ENCODE results near the gene B3GAT1.

Gene B3GAT1

DNA sequence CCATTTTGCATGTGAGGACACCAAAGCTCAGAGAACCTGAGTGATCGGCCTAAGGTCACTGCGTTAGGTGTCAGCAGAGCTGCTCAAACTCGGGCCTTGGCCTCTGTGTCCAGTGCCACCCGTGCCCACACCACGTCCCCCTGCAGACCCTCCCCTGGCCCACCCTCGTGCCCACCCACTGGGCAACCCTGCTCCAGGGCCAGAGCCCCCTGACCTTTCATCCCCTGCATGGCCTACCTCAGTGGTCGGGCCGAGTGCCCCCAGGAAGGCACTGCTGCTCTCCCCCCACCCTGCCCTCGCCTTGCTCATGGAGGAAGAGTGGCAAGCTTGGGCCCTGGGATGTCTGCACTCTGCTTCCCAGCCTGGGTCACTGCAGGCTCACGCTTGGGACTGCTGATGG lies 17.7 kb downstream of the B3GAT1 start:
- FAIRE-seq (no peak), DNase-seq (ENCODE audit: insufficient read length, low spot score) (no peak)

DNA sequence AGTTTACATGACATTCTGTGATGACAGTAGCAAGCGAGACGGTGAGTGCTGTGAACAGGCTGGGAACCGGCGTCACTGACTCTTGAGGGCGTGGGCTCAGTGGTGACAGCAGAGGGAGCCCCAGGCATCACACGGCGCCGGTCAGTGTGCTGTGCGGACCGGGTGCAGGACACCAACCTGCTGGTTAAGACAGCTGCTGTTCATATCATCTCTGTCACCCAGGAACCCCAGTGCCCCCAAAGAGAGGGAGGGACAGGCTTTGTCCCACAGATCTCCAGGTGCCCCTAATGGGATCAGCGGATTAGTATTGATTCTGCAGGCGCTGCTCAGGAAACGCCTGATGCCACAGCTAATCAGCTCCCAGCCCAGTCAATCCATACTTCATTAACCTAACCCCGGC lies 18.4 kb downstream of the B3GAT1 start:
- FAIRE-seq: no peak
- no peak for DNase-seq (ENCODE audit: insufficient read length, low spot score)

DNA sequence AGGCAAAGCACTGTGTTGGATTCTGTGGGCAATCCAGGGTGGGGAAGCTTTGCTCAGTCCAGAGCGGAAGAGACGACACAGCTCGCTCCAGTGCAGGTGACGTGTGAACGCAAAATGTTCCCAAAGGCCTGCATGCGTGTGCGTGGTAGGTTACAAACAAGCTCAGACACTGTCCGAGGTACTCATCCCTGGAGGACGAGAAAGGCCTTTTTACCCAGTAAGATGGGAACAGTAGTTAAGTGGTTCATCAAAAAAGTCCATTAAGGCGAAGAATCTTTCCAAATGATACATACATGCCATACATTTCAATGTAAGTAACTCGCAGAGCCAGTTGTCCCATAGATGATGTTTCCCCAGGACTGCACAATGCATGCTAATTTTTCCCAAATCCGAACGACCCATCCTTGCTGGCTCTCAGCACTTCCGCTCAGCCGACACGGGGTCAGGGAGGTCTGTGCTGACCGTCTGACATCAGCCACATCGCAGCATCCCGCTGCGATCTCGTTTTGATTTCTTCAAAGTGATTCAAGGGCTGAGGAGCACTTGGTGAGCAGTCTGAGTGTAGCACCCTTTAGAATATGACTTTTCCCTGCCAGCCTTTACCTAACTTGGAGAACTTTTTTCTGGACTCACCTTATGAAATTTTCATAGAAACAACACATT lies 19.0 kb downstream of the B3GAT1 start:
- no peak for FAIRE-seq
- no peak for DNase-seq (ENCODE audit: insufficient read length, low spot score)

GRCh38 chr11:134391656-134392055 lies 20.4 kb downstream of the B3GAT1 start:
- FAIRE-seq (no peak), DNase-seq (ENCODE audit: insufficient read length, low spot score) (no peak)

DNA sequence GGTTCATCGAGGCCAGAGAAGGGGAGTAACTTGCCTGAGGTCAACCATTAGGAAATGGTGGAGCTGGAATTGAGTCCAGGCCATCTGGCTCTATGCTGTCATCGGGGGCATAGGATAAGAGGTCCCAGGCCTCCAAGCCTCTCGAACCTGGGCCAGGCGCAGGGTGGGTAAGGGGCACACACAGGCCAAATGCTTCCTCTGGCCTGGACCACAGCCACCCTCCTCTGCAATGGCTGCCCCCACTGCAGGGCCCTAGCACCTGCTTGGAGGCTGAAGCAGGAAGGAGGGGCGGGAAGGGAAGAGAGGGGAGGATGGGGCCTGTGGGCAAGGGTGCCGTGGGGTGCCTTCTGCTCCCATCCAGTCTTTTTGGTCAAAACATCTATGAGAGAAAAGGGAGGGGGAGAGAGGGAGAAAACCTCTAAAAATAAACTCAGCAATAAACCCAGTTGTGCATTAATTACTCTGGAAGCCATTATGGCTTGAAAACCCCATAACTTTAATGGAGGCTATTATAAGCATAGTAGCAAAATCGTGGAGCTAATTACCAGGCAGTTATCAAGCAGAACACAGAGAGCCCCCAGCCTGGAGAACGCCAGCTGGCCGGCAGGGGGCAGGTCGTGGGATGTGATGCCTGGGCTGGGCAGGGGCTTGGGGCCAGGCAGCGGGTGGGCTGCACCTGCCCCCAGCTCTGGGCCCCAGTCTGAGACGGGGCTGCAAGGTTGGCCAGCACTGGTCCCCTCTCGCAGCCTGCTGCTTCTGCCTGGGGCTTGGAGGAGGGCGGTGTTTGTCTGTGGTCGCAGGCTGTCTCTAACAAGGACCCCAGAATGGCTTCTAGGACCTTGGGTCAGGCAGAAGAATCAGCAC lies 21.1 kb downstream of the B3GAT1 start:
- FAIRE-seq: no peak

GRCh38 chr11:134389464-134390180 lies 22.4 kb downstream of the B3GAT1 start:
- FAIRE-seq (no peak), DNase-seq (ENCODE audit: insufficient read length, low spot score) (no peak)

More for the DNA sequence above, 21.1 kb downstream of the B3GAT1 start:
- no peak for DNase-seq (ENCODE audit: insufficient read length, low spot score)

GRCh38 chr11:134388590-134388989 lies 23.5 kb downstream of the B3GAT1 start:
- FAIRE-seq (no peak), DNase-seq (ENCODE audit: insufficient read length, low spot score) (no peak)

DNA sequence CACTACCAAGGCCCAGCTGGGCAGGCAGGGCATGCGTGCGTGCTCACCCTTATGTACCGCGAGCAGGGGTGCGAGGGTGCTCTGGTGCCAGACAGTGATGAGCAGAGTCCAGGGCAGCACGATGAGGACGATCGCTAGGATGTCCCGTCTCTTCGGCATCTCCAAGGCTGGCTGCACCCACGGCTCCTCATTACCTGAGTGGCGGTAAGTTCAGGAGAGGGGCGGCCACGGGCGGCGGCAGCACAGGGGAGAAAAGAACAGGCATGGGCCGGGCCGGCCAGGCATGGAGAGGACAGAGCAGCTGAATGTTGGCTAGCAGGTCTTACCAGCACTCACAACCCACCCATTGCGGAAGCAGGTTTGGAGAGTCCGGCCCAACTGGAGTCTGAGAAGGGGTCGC lies 24.5 kb downstream of the B3GAT1 start:
- DNase-seq (ENCODE audit: insufficient read length, low spot score): no peak
- no peak for FAIRE-seq

DNA sequence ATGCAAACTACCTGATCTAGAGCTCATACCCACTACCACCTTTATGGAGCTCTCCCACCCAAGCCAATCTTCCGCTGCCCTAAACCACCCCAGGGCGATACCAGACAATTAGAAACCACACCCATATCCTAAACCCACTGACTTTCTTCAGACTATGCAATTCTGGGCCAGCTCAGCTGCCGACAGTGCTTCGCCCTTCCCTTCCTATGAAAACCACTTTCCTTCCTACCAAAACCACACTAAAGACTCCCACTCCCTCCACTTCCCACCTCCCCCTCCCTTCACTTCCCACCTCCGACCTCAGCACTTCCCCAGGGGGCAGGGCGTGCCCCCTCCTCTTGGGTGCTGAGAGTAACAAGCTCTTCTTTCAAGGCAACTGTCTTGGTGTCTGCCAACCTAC lies 25.1 kb downstream of the B3GAT1 start:
- FAIRE-seq (no peak), DNase-seq (ENCODE audit: insufficient read length, low spot score) (no peak)

GRCh38 chr11:134385774-134386565 lies 26.1 kb downstream of the B3GAT1 start:
- FAIRE-seq: no peak
- no peak for DNase-seq (ENCODE audit: insufficient read length, low spot score)

DNA sequence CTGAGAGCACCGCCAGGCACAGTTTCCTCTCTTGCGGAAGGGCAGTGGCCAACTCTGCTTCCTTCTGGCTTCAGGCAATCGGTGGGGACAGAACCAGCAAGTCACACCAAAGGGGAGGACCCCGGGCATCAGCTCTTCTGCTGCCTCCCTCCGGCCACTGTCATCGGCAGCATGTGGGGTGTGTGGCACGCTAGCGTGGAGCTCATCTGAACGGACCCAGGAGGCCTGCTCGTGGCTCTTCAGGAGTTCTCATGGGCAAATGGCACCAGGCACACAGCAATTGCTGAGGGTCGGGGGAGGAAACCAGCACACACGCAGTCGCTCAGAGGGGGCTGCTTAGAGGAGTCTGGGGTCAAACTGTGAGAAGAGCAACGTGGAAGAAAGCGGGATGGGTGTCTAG lies 26.9 kb downstream of the B3GAT1 start:
- FAIRE-seq (no peak), DNase-seq (ENCODE audit: insufficient read length, low spot score) (no peak)

DNA sequence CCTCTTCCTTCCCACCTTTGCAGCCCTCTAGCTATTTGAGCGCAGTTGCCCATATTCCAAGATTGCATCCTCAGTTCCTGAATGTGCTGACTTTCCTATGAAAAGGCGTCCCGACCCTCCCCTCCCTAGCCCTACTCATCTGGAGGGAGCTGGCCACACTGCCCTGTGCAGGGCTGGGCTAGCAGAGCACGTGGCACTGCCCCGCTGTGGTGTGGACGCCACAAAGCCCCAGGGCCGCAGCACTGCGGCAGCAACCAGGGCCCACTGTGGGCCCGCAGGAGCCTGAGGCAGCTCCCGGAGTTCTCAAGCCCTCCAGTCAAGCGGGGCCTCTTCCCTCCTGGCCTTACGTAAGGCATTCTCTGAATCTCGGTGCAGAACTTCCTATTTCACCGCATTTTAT lies 27.6 kb downstream of the B3GAT1 start:
- no peak for DNase-seq (ENCODE audit: insufficient read length, low spot score)
- no peak for FAIRE-seq

- FAIRE-seq: no peak
- DNase-seq (ENCODE audit: insufficient read length, low spot score): no peak
These were observed 28.3 kb downstream of the B3GAT1 start for GRCh38 chr11:134383576-134384221.

DNA sequence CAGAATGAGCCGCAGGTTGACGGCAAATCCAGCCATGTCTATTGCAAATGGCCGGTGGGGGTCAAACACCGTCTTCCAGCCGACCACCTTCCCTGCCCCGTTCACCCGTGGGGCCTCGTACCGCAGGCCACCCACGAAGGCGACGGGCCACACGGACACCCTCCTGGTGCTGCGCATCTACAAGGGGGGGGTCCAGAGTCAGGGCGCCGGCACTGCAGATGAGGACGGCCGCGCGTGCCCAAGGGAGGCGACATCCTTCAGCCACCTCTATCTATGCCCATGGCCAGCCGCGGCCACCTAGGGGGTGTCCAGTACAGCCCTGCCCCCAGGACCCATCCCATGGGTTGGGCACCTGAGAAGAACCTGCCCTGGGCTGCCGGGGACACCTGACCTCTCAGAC lies 29.2 kb downstream of the B3GAT1 start:
- DNase-seq (ENCODE audit: insufficient read length, low spot score): no peak
- no peak for FAIRE-seq

DNA sequence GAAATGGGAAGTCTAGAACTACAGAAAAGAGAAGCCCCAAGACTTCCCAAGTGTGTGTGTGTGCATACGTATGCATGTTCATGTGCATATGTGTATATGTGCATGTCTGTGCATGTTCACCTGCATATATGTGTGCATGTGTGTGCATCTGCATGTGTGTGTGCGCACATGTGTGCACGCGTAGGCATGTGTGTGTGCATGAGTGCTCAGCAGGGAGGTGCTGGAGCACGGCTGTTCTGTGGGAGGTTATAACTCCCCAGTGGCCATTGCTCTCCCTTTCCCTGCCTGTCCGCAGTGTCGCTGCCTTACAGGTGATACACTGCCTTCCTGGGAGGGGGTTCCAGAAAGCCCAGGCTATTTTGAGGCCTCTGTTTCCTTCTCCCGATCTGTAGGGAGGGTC lies 29.8 kb downstream of the B3GAT1 start:
- FAIRE-seq (no peak), DNase-seq (ENCODE audit: insufficient read length, low spot score) (no peak)

- FAIRE-seq: no peak
- DNase-seq (ENCODE audit: insufficient read length, low spot score): no peak
These were observed 31.3 kb downstream of the B3GAT1 start for GRCh38 chr11:134380785-134381184.

GRCh38 chr11:134380229-134380628 lies 31.8 kb downstream of the B3GAT1 start:
- FAIRE-seq: no peak
- DNase-seq (ENCODE audit: insufficient read length, low spot score): no peak

GRCh38 chr11:134379241-134379640 lies 32.8 kb downstream of the B3GAT1 start:
- FAIRE-seq: no peak

DNA sequence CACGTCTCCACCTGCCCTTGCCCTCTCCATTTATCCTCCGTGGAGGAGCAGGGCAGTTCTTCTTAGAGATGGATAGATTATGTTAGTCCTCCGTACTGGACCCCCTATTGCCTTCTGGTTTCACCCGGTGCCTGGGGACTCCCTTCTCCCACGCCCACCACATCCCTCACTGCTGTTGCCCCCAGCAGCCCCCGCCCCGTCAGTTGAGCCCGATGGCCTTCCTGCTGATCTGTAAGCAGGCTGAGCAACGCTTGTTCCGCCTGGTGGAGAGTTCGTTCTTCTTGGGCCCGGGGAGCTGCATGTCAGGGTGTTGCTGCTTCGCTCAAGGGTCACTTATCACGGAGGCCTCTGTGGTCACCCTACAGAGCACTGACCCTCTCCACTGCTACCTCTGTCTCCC lies 34.2 kb downstream of the B3GAT1 start:
- FAIRE-seq (no peak), DNase-seq (ENCODE audit: insufficient read length, low spot score) (no peak)

More at GRCh38 chr11:134379241-134379640, 32.8 kb downstream of the B3GAT1 start:
- DNase-seq (ENCODE audit: insufficient read length, low spot score): no peak

Measured in GM19239 (cell line).